PC-9 (cell line): ENCODE data around the gene PRAMEF8.
"Not testable (repeated sequence)": the region's sequence is repeated elsewhere in the genome, so short reads cannot be mapped to it uniquely, and the experiment has no call there.

ENCODE experiments used
- EZH2 ChIP-seq: fragments of 200-600 bp; sonication (generic); IDR thresholded peaks from 2 replicates; pipeline ENCODE4 v1.8.0; 2017; ENCODE audit warnings: antibody characterized with exemption, low read depth
- TF ChIP-seq, protein P1 (sequence below): fragments of 200-600 bp; sonication (generic); conservative IDR thresholded peaks from 2 replicates; pipeline ENCODE4 v1.6.1; 2017; ENCODE audit warnings: mixed run types, antibody characterized with exemption, mild to moderate bottlenecking, moderate library complexity

DNA sequence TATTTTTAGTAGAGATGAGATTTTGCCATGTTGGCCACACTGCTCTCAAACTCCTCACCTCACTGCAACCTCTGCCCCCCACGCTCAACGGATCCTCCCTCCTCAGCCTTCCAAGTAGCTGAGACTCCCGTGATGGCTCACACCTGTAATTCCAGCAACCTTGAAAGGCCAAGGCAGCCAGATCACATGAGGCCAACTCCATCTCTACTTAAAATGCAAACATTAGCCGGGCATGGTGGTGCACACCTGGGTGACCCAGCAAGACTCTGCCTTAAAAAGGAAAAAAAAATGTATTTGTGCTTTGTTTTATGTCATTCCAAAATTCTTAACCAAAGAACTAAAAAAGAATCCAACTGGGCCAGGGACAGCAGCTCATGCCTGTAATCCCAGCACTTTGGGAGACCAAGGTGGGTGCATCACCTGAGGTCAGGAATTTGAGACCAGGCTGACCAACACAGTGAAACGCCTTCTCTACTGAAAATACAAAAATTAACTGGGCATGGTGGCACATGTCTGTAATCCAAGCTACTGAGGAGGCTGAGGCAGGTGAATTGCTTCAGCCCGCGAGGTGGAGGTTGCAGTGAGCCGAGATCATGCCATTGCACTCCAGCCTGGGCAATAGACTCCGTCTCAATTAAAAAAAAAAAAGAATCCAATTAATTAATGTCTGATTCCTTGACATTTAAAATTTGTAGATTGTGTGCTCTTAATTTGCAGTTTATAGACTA is 41.2 kb downstream of the PRAMEF8 start:
- TF ChIP-seq, protein P1, sequence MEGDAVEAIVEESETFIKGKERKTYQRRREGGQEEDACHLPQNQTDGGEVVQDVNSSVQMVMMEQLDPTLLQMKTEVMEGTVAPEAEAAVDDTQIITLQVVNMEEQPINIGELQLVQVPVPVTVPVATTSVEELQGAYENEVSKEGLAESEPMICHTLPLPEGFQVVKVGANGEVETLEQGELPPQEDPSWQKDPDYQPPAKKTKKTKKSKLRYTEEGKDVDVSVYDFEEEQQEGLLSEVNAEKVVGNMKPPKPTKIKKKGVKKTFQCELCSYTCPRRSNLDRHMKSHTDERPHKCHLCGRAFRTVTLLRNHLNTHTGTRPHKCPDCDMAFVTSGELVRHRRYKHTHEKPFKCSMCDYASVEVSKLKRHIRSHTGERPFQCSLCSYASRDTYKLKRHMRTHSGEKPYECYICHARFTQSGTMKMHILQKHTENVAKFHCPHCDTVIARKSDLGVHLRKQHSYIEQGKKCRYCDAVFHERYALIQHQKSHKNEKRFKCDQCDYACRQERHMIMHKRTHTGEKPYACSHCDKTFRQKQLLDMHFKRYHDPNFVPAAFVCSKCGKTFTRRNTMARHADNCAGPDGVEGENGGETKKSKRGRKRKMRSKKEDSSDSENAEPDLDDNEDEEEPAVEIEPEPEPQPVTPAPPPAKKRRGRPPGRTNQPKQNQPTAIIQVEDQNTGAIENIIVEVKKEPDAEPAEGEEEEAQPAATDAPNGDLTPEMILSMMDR: not testable (repeated sequence)
- TF ChIP-seq EZH2: not testable (repeated sequence)
